Liver (tissue), 9 donors: ENCODE results near the gene WSCD1. TPM values are rescaled to one million over a fixed set of nuclear protein-coding genes. Genes with fewer than 3 reads are reported as not detected.

ENCODE experiments used
- DNase-seq: peaks from one replicate; pipeline ENCODE4 v3.0.0-alpha.2; 2017; ENCODE audit warnings: low spot score
- H3K27ac ChIP-seq, 2 donors: one replicate each; pipeline ENCODE4 v1.7.0; 2013; ENCODE audit warnings: inconsistent platforms in 2 of 2, low read length in 2 of 2, control low read depth in 1 of 2, low read depth in 1 of 2, mild to moderate bottlenecking in 1 of 2
- H3K27me3 ChIP-seq, 4 donors: one replicate each; pipeline versions ENCODE4 v1.6.1 to v1.7.0; 2013; ENCODE audit warnings: low read length in 3 of 4, inconsistent platforms in 1 of 4, mild to moderate bottlenecking in 1 of 4, moderate library complexity in 1 of 4; ENCODE audit not compliant: control insufficient read depth in 4 of 4, insufficient read depth in 4 of 4
- H3K36me3 ChIP-seq, 4 donors: one replicate each; pipeline versions ENCODE4 v1.6.1 to v1.7.0; 2013; ENCODE audit warnings: low read length in 3 of 4, mild to moderate bottlenecking in 3 of 4, low read depth in 1 of 4, moderate library complexity in 1 of 4; ENCODE audit not compliant: control insufficient read depth in 4 of 4, insufficient read depth in 3 of 4
- H3K4me1 ChIP-seq, 4 donors: one replicate each; pipeline versions ENCODE4 v1.6.1 to v1.7.0; 2013; ENCODE audit warnings: low read length in 3 of 4, mild to moderate bottlenecking in 3 of 4, moderate library complexity in 1 of 4; ENCODE audit not compliant: control insufficient read depth in 4 of 4, insufficient read depth in 4 of 4
- H3K4me3 ChIP-seq, 3 donors: one replicate each; pipeline versions ENCODE4 v1.6.1 to v1.7.0; 2013; ENCODE audit warnings: low read length in 3 of 3, control low read depth in 1 of 3, low read depth in 1 of 3, mild to moderate bottlenecking in 1 of 3
- H3K9ac ChIP-seq, 2 donors: one replicate each; pipeline ENCODE4 v1.7.0; 2013; ENCODE audit warnings: low read length in 2 of 2, mild to moderate bottlenecking in 2 of 2, moderate library complexity in 2 of 2, control low read depth in 1 of 2, low read depth in 1 of 2
- H3K9me3 ChIP-seq, 4 donors: one replicate each; pipeline versions ENCODE4 v1.6.1 to v1.7.0; 2013; ENCODE audit warnings: low read length in 3 of 4; ENCODE audit not compliant: control insufficient read depth in 4 of 4
- ATF3 ChIP-seq: IDR thresholded peaks from 2 replicates; pipeline ENCODE4 v1.6.1; 2016; ENCODE audit warnings: antibody characterized with exemption
- EGR1 ChIP-seq, 2 donors: IDR thresholded peaks; 2 replicates each; pipeline ENCODE4 v1.6.1; 2016 to 2018; ENCODE audit warnings: antibody characterized with exemption in 2 of 2, low read depth in 2 of 2
- FOXA1 ChIP-seq: IDR thresholded peaks from 2 replicates; pipeline ENCODE4 v1.6.1; 2016; ENCODE audit warnings: antibody characterized with exemption
- FOXA2 ChIP-seq: IDR thresholded peaks from 2 replicates; pipeline ENCODE4 v1.6.1; 2016; ENCODE audit warnings: antibody characterized with exemption
- GABPA ChIP-seq, 2 donors: IDR thresholded peaks in 1 of 2; conservative IDR thresholded peaks in 1 of 2; 2 replicates each; pipeline ENCODE4 v1.6.1; 2016; ENCODE audit warnings: antibody characterized with exemption in 2 of 2, mild to moderate bottlenecking in 1 of 2, moderate library complexity in 1 of 2
- HNF4A ChIP-seq, 2 donors: conservative IDR thresholded peaks; 2 replicates each; pipeline ENCODE4 v1.6.1; 2016; ENCODE audit warnings: antibody characterized with exemption in 2 of 2, mild to moderate bottlenecking in 2 of 2
- HNF4G ChIP-seq: IDR thresholded peaks from 2 replicates; pipeline ENCODE4 v1.6.1; 2016; ENCODE audit warnings: antibody characterized with exemption
- NR2F2 ChIP-seq: IDR thresholded peaks from 2 replicates; pipeline ENCODE4 v1.6.1; 2016; ENCODE audit warnings: antibody characterized with exemption
- RAD21 ChIP-seq, 2 donors: IDR thresholded peaks; 2 replicates each; pipeline ENCODE4 v1.6.1; 2016; ENCODE audit warnings: antibody characterized with exemption in 2 of 2, mild to moderate bottlenecking in 2 of 2
- REST ChIP-seq: IDR thresholded peaks from 2 replicates; pipeline ENCODE4 v1.6.1; 2016; ENCODE audit warnings: antibody characterized with exemption, mild to moderate bottlenecking
- RXRA ChIP-seq, 2 donors: IDR thresholded peaks; 2 replicates each; pipeline ENCODE4 v1.6.1; 2017 to 2018; ENCODE audit warnings: antibody characterized with exemption in 2 of 2, mild to moderate bottlenecking in 1 of 2
- SP1 ChIP-seq: IDR thresholded peaks from 2 replicates; pipeline ENCODE4 v1.6.1; 2018; ENCODE audit warnings: antibody characterized with exemption, mild to moderate bottlenecking
- TAF1 ChIP-seq: conservative IDR thresholded peaks from 2 replicates; pipeline ENCODE4 v1.6.1; 2016; ENCODE audit warnings: antibody characterized with exemption, mild to moderate bottlenecking
- YY1 ChIP-seq: IDR thresholded peaks from 2 replicates; pipeline ENCODE4 v1.6.1; 2016; ENCODE audit warnings: antibody characterized with exemption, mild to moderate bottlenecking
- ZBTB33 ChIP-seq: IDR thresholded peaks from 2 replicates; pipeline ENCODE4 v1.6.1; 2016; ENCODE audit warnings: antibody characterized with exemption
- WGBS: extraction: QIAGEN DNeasy Blood & Tissue Kit; methylation state at CpG from one replicate; pipeline ENCODE4 v1.1.7; 2013; 5-methylcytosine and 5-hydroxymethylcytosine counted together
- polyA plus RNA-seq, 2 donors: library from polyadenylated mRNA; stranded (reverse) in 1 of 2; unstranded in 1 of 2; fragments of 200-250 nt in 1 of 2; fragments of >200 nt in 1 of 2; fragmentation: Nextera tagmentation in 1 of 2; extraction: Ambion mirVana in 1 of 2; gene quantifications; one replicate each; pipeline versions ENCODE4 v1.2.1 to v1.2.3, GENCODE V29; 2013 to 2015
- total RNA-seq, 2 donors: library from RNA; depleted of rRNA; stranded (reverse); fragments of >200 nt; gene quantifications; one replicate each; pipeline ENCODE4 v1.2.3, GENCODE V29; 2014
- TF ChIP-seq, protein P1 (sequence below): fragments of 150-350 bp; IDR thresholded peaks from 2 replicates; pipeline ENCODE4 v1.5.1; 2017; ENCODE audit warnings: improper control_type of control experiment, low read depth, low read length; ENCODE audit not compliant: missing input control
- TF ChIP-seq, protein P2 (sequence below): IDR thresholded peaks from 2 replicates; pipeline ENCODE4 v1.6.1; 2016; ENCODE audit warnings: antibody characterized with exemption
- donor health status: healthy.
- donor health status: healthy.
- donor health status: healthy.
- donor health status: healthy.
- donor health status: healthy.

Gene WSCD1
- total and polyA plus RNA-seq, 4 donors = 0.10 to 3.8 (median 1.3) TPM

- TF ChIP-seq RXRA (IDR thresholded peaks at IDR 0.05) (peak in 1 of 2 donors; percentile 28), ATF3 (no peak), HNF4A (conservative IDR thresholded peaks at IDR 0.05) (peak in 1 of 2 donors; percentile 9)
- no peak overlapping the region for H3K27ac ChIP-seq
- peaks cover 0 to 2% (median 0%) of the 10 kb centered on the region in 4 donors for H3K9me3 ChIP-seq
- WGBS = 45% methylated on average over 10 of the region's 10 CpGs
- H3K9ac ChIP-seq = no peak overlapping the region
- H3K36me3 ChIP-seq = no peaks in the 10 kb centered on the region
- no peaks in the 10 kb centered on the region for H3K4me1 ChIP-seq
- H3K27me3 ChIP-seq = no peaks in the 10 kb centered on the region
- no peak for DNase-seq
- no peak overlapping the region for H3K4me3 ChIP-seq
Measured at GRCh38 chr17:6028294-6028693, 41.9 kb upstream of the WSCD1 start.

DNA sequence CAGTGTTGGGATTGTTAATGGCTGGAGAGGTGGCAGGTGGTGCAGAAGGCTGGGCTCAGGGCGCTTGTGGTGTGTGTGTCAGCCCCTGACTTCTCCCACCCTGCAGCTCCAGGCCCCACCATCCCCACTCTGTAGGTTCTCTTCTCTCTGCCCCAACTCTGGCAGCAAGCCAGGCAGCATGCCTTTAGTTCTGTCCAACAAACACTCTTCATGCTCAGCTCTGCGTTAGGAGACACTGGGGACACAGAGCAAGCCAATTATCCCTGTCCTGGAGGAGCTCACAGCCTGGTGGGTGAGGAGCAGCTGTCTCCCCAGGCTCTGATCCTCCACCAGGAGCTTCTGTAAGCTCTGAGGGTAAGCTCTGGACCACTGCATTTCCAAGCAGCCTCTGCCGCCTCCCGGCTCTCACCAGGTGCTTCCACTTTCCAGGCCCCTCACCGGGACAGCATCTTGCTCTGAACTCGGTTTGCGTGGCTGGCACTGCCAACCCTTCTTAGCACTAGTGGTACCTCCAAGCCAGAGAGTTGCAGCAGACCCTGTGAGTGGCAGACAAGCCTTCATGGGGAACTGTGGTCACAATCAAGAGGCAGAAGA is 34.3 kb upstream of the WSCD1 start:
- H3K27ac ChIP-seq = no peak overlapping the region
- peaks cover 2 to 8% (median 6%) of the 10 kb centered on the region in 4 donors for H3K4me1 ChIP-seq
- DNase-seq = no peak
- H3K36me3 ChIP-seq = no peaks in the 10 kb centered on the region
- WGBS = 88% methylated on average over 7 of the region's 7 CpGs
- no peak overlapping the region for H3K9ac ChIP-seq
- H3K9me3 ChIP-seq = no peaks in the 10 kb centered on the region
- TF ChIP-seq GABPA (IDR thresholded peaks at IDR 0.05 in 1 of 2, conservative IDR thresholded peaks at IDR 0.05 in 1 of 2) (no peak), HNF4G (no peak)
- TF ChIP-seq, protein P1, sequence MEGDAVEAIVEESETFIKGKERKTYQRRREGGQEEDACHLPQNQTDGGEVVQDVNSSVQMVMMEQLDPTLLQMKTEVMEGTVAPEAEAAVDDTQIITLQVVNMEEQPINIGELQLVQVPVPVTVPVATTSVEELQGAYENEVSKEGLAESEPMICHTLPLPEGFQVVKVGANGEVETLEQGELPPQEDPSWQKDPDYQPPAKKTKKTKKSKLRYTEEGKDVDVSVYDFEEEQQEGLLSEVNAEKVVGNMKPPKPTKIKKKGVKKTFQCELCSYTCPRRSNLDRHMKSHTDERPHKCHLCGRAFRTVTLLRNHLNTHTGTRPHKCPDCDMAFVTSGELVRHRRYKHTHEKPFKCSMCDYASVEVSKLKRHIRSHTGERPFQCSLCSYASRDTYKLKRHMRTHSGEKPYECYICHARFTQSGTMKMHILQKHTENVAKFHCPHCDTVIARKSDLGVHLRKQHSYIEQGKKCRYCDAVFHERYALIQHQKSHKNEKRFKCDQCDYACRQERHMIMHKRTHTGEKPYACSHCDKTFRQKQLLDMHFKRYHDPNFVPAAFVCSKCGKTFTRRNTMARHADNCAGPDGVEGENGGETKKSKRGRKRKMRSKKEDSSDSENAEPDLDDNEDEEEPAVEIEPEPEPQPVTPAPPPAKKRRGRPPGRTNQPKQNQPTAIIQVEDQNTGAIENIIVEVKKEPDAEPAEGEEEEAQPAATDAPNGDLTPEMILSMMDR = no peak
- H3K4me3 ChIP-seq = no peak overlapping the region
- no peaks in the 10 kb centered on the region for H3K27me3 ChIP-seq

DNA sequence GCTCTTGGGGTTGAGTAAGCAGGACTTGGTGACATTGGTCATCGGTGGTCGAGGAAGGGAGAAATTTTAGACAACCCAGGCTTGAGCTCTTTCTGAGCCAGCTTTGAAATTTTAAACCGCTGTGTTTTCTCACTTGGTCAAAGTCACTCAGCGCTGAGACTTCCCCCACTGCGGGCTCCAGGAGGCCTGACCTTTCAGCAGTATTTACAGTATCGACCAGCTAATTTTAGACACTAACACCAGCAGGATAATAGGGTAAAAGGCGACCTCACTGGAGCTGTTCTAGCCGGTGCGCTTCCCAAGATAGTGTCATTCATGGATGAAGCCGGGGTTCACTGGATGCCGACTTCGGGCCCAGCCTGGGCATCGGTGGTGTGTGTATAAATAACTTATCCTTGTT is 29.7 kb upstream of the WSCD1 start:
- H3K27ac ChIP-seq = peak overlapping the region in 1 of 2 donors; percentile 24
- peaks cover 3 to 12% (median 8%) of the 10 kb centered on the region in 4 donors for H3K4me1 ChIP-seq
- DNase-seq = peak; percentile 38
- H3K9me3 ChIP-seq = no peaks in the 10 kb centered on the region
- WGBS = 28% methylated on average over 13 of the region's 13 CpGs
- H3K36me3 ChIP-seq = no peaks in the 10 kb centered on the region
- H3K4me3 ChIP-seq = no peak overlapping the region
- H3K27me3 ChIP-seq = no peaks in the 10 kb centered on the region
- no peak overlapping the region for H3K9ac ChIP-seq
- TF ChIP-seq, protein P2, sequence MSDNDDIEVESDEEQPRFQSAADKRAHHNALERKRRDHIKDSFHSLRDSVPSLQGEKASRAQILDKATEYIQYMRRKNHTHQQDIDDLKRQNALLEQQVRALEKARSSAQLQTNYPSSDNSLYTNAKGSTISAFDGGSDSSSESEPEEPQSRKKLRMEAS = no peak
- TF ChIP-seq TAF1 (no peak), ATF3 (no peak), NR2F2 (no peak), SP1 (peak; percentile 34), EGR1 (IDR thresholded peaks at IDR 0.05; ENCODE audit: low read depth in 2 of 2) (no peak), FOXA2 (peak; percentile 65), YY1 (peak; percentile 33), GABPA (IDR thresholded peaks at IDR 0.05 in 1 of 2, conservative IDR thresholded peaks at IDR 0.05 in 1 of 2) (no peak), FOXA1 (no peak), REST (peak; percentile 26), ZBTB33 (no peak), HNF4A (conservative IDR thresholded peaks at IDR 0.05) (peak in 1 of 2 donors; percentile 70), RAD21 (IDR thresholded peaks at IDR 0.05) (peak in 1 of 2 donors; percentile 70)
- TF ChIP-seq, protein P1 = no peak
